ENCODE measurements around the gene QTRT2. TPM values are rescaled to one million over a fixed set of nuclear protein-coding genes. Genes with fewer than 3 reads are reported as not detected.

QTRT2 gene
- total and polyA plus RNA-seq, 2 of the 8 experiments (the other 6 are each of a cell fraction or from before 2014, with no cell fraction given): 13.3 to 54.5 TPM

- TF ChIP-seq CHD7 (IDR thresholded peaks at IDR 0.05; ENCODE audit: insufficient replicate concordance, low read length) (no peak), SP2 (IDR thresholded peaks at IDR 0.05; ENCODE audit: low read length) (no peak), SP1 (IDR thresholded peaks at IDR 0.05; ENCODE audit: low read depth, low read length) (no peak), NANOG (IDR thresholded peaks at IDR 0.05; ENCODE audit: insufficient read depth, low read depth, low read length, poor library complexity, severe bottlenecking) (no peak), SAP30 (IDR thresholded peaks at IDR 0.05; ENCODE audit: insufficient read depth, insufficient replicate concordance, low read length) (no peak), CTCF (IDR thresholded peaks at IDR 0.05; ENCODE audit: control extremely low read depth in 1 of 3, insufficient read depth in 1 of 3, low read depth in 1 of 3, low read length in 3 of 3) (no peak)
Measured at GRCh38 chr3:114114719-114115118, 58.2 kb downstream of the QTRT2 start (continued).

Data from H1 (cell line).